DMS79 (cell line): ENCODE data around the gene ST8SIA2.
A peak's percentile ranks its signal among the peaks of the same experiment; 100 is the strongest.

Source experiments
- DNase-seq: peaks from one replicate; lab custom pipeline; 2025; lab: John Stamatoyannopoulos, UW

Gene ST8SIA2

GRCh38 chr15:92393071-92393979 lies at the start of gene ST8SIA2:
ST8SIA2 (plus strand) TSS chr15:92393881; CDS start chr15:92394065, 184 bp downstream.
- peak; percentile 25 for DNase-seq

- DNase-seq = peak; percentile 62
Observed at GRCh38 chr15:92343924-92344643, 49.6 kb upstream of the ST8SIA2 start.

GRCh38 chr15:92346063-92346462 lies 47.6 kb upstream of the ST8SIA2 start:
- DNase-seq = no peak

GRCh38 chr15:92355307-92355706 lies 38.4 kb upstream of the ST8SIA2 start:
- DNase-seq = no peak

- DNase-seq = no peak
Observed at GRCh38 chr15:92361321-92362000, 32.2 kb upstream of the ST8SIA2 start.

- no peak for DNase-seq
Observed at GRCh38 chr15:92362001-92362350, 31.7 kb upstream of the ST8SIA2 start.

GRCh38 chr15:92365084-92365483 lies 28.6 kb upstream of the ST8SIA2 start:
- DNase-seq = no peak

- DNase-seq = no peak
Observed at GRCh38 chr15:92365906-92366305, 27.8 kb upstream of the ST8SIA2 start.

GRCh38 chr15:92366381-92366780 lies 27.3 kb upstream of the ST8SIA2 start:
- no peak for DNase-seq

GRCh38 chr15:92375057-92375456 lies 18.6 kb upstream of the ST8SIA2 start:
- DNase-seq = no peak

- DNase-seq = no peak
Observed at GRCh38 chr15:92376109-92376508, 17.6 kb upstream of the ST8SIA2 start.

- no peak for DNase-seq
Observed at GRCh38 chr15:92377083-92377789, 16.4 kb upstream of the ST8SIA2 start.

- no peak for DNase-seq
Observed at GRCh38 chr15:92383519-92384324, 10.0 kb upstream of the ST8SIA2 start.

GRCh38 chr15:92384381-92384780 lies 9.3 kb upstream of the ST8SIA2 start:
- DNase-seq = no peak

- no peak for DNase-seq
Observed at GRCh38 chr15:92385096-92385495, 8.6 kb upstream of the ST8SIA2 start.

- DNase-seq = no peak
Observed at GRCh38 chr15:92391640-92392039, 2.0 kb upstream of the ST8SIA2 start.

GRCh38 chr15:92392462-92392861 lies 1.2 kb upstream of the ST8SIA2 start:
- no peak for DNase-seq

GRCh38 chr15:92393980-92394308 lies 263 bp downstream of the ST8SIA2 start:
- DNase-seq = no peak

- DNase-seq = no peak
Observed at GRCh38 chr15:92394309-92395097, 822 bp downstream of the ST8SIA2 start.

GRCh38 chr15:92395098-92395635 lies 1.5 kb downstream of the ST8SIA2 start:
- no peak for DNase-seq
